ENCODE data around the gene EFNA5.

EFNA5 gene

GRCh38 chr5:107670932-107671741 is at the start of gene EFNA5:
Gene EFNA5 (minus strand): TSS chr5:107670937.
- DNase-seq (ENCODE audit: low spot score) = peak; percentile 47

GRCh38 chr5:107719034-107719606 is 48.4 kb upstream of the EFNA5 start:
- no peak for DNase-seq (ENCODE audit: low spot score)

GRCh38 chr5:107717816-107718215 is 47.1 kb upstream of the EFNA5 start:
- DNase-seq (ENCODE audit: low spot score) = no peak

GRCh38 chr5:107713228-107713627 is 42.5 kb upstream of the EFNA5 start:
- no peak for DNase-seq (ENCODE audit: low spot score)

- DNase-seq (ENCODE audit: low spot score) = no peak
These were observed 41.7 kb upstream of the EFNA5 start for GRCh38 chr5:107712359-107712870.

- DNase-seq (ENCODE audit: low spot score) = peak; percentile 74
These were observed 34.8 kb upstream of the EFNA5 start for GRCh38 chr5:107705402-107706014.

GRCh38 chr5:107704681-107705401 is 34.1 kb upstream of the EFNA5 start:
- DNase-seq (ENCODE audit: low spot score) = no peak

GRCh38 chr5:107700481-107700880 is 29.7 kb upstream of the EFNA5 start:
- DNase-seq (ENCODE audit: low spot score) = no peak

- DNase-seq (ENCODE audit: low spot score) = no peak
These were observed 28.7 kb upstream of the EFNA5 start for GRCh38 chr5:107699425-107699824.

- no peak for DNase-seq (ENCODE audit: low spot score)
These were observed 27.5 kb upstream of the EFNA5 start for GRCh38 chr5:107698286-107698685.

GRCh38 chr5:107696498-107696897 is 25.8 kb upstream of the EFNA5 start:
- no peak for DNase-seq (ENCODE audit: low spot score)

- no peak for DNase-seq (ENCODE audit: low spot score)
These were observed 25.3 kb upstream of the EFNA5 start for GRCh38 chr5:107696080-107696479.

- peak; percentile 50 for DNase-seq (ENCODE audit: low spot score)
These were observed 17.2 kb upstream of the EFNA5 start for GRCh38 chr5:107687937-107688336.

- no peak for DNase-seq (ENCODE audit: low spot score)
These were observed 16.7 kb upstream of the EFNA5 start for GRCh38 chr5:107687404-107687803.

GRCh38 chr5:107682533-107682932 is 11.8 kb upstream of the EFNA5 start:
- DNase-seq (ENCODE audit: low spot score) = no peak

GRCh38 chr5:107680799-107681198 is 10.1 kb upstream of the EFNA5 start:
- DNase-seq (ENCODE audit: low spot score) = no peak

- DNase-seq (ENCODE audit: low spot score) = no peak
These were observed 9.4 kb upstream of the EFNA5 start for GRCh38 chr5:107680099-107680498.

- no peak for DNase-seq (ENCODE audit: low spot score)
These were observed 6.0 kb upstream of the EFNA5 start for GRCh38 chr5:107676702-107677101.

- no peak for DNase-seq (ENCODE audit: low spot score)
These were observed 4.5 kb upstream of the EFNA5 start for GRCh38 chr5:107675201-107675600.

- no peak for DNase-seq (ENCODE audit: low spot score)
These were observed 3.9 kb upstream of the EFNA5 start for GRCh38 chr5:107674655-107675054.

- peak; percentile 91 for DNase-seq (ENCODE audit: low spot score)
These were observed 2.8 kb upstream of the EFNA5 start for GRCh38 chr5:107673368-107674136.

- no peak for DNase-seq (ENCODE audit: low spot score)
These were observed 2.3 kb upstream of the EFNA5 start for GRCh38 chr5:107673039-107673367.
